Measurements from ENCODE around the gene KLB.
"Not testable (repeated sequence)": the region's sequence is repeated elsewhere in the genome, so short reads cannot be mapped to it uniquely, and the experiment has no call there.

The KLB gene

GRCh38 chr4:39425297-39425696 is 18.6 kb downstream of the KLB start:
- in situ Hi-C loops (cut with MboI; ENCODE audit: low sequenced_read_pairs), result not testable (repeated sequence)

DNA sequence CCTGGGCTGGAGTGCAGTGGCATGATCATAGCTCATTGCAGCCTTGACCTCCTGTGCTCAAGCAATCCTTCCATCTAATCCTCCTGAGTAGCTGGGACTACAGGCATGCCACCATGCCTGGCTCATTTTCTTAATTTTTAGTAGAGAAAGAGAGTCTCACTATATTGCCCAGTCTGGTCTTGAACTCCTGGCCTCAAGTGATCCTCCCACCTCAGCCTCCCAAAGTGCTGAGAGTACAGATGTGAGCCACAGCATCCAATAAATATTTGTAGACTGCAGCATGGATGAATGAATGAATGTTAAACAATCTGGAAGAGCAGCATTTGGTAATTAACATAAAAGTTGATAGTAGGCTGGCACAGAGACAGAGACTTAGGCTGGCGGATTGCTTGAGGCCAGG is 20.0 kb downstream of the KLB start:
- in situ Hi-C loops (cut with MboI; ENCODE audit: low sequenced_read_pairs), result no loop called here

- in situ Hi-C loops (cut with MboI; ENCODE audit: low sequenced_read_pairs), result no loop called here
Observed at GRCh38 chr4:39427520-39428114, 20.9 kb downstream of the KLB start.

DNA sequence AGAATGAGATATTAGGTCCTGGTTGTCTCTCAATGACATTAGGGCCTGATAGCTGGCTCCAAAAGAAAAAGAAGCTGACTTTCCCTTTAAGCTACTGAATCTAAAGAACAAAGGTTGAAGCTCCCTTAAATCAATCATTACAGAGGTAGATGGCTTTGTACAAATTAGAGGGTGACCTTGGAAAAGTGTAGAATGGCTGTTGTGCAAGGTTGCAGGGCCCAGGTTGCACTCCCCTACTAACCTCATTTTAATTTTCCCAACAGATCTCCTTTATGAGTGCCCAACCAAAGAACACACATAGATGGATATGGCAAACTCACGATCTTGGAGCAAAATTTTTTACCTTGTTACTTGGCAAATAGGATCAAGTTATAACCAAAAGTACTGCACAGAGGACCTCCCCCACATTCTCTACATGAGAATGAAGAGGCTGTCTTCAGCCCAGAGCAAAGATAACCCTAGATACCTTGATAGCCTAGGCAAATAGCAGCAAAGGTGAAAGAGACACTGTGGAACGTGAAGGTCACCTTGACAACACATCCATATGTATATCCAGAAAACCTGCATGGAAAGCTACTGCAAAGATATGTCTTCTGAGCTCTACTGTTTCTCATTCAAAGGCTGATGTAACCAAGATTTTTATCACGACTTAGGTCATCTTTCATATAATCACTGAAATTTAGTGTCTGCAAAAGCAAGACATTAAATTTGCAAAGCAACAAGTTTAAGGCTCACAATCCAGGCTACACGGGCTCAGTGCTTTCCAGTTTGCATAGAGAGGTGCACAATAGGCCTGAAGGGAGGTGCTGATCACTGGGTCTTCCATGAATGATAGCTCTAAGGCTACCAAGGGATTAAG is 23.0 kb downstream of the KLB start:
- in situ Hi-C loops (cut with MboI; ENCODE audit: low sequenced_read_pairs), result no loop called here

GRCh38 chr4:39433878-39434492 is 27.3 kb downstream of the KLB start:
- in situ Hi-C loops (cut with MboI; ENCODE audit: low sequenced_read_pairs), result no loop called here

- in situ Hi-C loops (cut with MboI; ENCODE audit: low sequenced_read_pairs), result no loop called here
Observed at GRCh38 chr4:39435659-39436563, 29.2 kb downstream of the KLB start.

DNA sequence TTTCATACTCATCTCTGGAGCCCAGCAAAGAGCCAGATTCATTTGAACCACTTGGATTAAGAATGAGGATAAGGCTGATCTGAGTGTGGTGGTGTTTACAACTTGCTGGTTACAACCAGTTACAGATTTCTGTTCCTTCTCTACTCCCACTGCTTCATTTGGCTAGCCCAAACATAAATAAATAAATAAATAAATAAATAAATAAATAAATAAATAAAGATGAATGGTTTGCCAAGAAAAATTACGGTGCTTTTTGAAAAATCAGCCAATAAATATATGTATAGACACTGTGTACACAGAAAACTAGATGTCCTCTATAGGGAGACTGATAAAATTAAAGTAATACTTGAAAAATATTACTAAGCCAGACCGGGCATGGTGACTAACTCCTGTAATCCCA is 34.9 kb downstream of the KLB start:
- in situ Hi-C loops (cut with MboI; ENCODE audit: low sequenced_read_pairs), result no loop called here

GRCh38 chr4:39442998-39443397 is 36.3 kb downstream of the KLB start:
- in situ Hi-C loops (cut with MboI; ENCODE audit: low sequenced_read_pairs), result no loop called here

DNA sequence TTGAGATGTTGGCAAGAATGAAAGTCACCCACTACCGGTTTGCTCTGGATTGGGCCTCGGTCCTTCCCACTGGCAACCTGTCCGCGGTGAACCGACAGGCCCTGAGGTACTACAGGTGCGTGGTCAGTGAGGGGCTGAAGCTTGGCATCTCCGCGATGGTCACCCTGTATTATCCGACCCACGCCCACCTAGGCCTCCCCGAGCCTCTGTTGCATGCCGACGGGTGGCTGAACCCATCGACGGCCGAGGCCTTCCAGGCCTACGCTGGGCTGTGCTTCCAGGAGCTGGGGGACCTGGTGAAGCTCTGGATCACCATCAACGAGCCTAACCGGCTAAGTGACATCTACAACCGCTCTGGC is 39.7 kb downstream of the KLB start:
- in situ Hi-C loops (cut with MboI; ENCODE audit: low sequenced_read_pairs), result no loop called here

- in situ Hi-C loops (cut with MboI; ENCODE audit: low sequenced_read_pairs), result no loop called here
Observed at GRCh38 chr4:39446842-39447573, 40.3 kb downstream of the KLB start.

DNA sequence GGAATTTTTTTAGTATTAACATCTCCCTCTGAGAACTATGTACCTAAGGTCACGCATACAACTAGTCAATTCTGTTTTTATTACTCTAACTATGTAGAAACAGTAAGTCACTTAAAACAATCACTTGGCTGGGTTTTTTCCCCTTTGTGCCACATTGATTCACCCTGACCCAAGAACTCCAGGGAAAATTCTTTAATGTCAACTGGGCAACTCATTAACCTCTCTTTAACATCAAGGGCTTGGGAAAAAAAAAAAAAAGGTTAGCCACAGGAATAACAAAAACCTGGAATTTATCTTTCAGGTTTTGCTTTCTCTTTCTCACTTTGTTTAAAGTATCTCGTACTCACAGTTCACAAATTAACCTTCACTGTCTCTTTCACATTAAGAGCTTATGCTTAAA is 43.9 kb downstream of the KLB start:
- in situ Hi-C loops (cut with MboI; ENCODE audit: low sequenced_read_pairs), result no loop called here

DNA sequence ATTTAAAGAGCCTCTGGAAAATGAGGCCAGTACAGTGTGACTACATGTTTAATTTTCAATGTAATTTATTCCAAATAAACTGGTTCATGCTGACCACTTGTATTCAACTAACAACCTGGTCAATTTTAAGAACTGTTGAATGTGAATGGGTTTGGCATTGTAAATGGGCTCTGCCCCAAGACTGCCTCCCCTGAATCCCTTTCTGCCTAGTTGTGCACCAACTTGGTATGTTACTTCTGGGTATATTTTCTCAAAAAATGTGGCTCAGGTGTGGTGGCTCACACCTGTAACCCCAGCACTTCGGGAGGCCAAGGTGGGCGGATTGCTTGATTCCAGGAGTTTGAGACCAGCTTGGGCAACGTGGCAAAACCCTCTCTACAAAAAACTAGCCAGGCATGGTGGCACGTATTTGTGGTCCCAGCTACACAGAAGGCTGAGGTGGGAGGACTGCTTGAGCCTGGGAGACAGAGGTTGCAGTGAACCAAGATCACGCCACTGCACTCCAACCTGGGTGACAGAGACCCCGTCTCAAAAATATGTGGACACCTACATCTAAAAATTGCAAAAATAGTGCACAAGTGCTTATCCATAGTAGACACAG is 44.8 kb downstream of the KLB start:
- in situ Hi-C loops (cut with MboI; ENCODE audit: low sequenced_read_pairs), result no loop called here

GRCh38 chr4:39452153-39452859 is 45.6 kb downstream of the KLB start:
- in situ Hi-C loops (cut with MboI; ENCODE audit: low sequenced_read_pairs), result no loop called here

- in situ Hi-C loops (cut with MboI; ENCODE audit: low sequenced_read_pairs), result no loop called here
Observed at GRCh38 chr4:39452860-39453587, 46.3 kb downstream of the KLB start.

GRCh38 chr4:39453738-39454137 is 47.0 kb downstream of the KLB start:
- in situ Hi-C loops (cut with MboI; ENCODE audit: low sequenced_read_pairs), result no loop called here

DNA sequence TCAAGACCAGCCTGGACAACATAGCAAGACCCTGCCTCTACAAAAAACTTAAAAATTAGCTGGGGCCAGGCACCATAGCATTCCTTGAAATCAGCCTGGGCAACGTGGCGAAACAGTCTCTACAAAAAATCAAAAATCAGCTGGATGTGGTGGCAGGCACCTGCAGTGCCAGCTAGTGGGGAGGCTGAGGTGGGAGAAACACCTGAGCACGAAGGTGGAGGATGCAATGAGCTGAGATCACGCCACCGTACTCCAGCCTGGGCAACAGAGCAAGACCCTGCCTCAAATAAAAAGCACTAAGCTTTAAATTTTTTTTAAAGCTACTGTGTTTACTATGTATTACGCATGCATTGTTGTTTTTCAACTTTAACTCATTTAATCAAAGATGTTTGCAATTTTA is 48.8 kb downstream of the KLB start:
- in situ Hi-C loops (cut with MboI; ENCODE audit: low sequenced_read_pairs), result no loop called here

- in situ Hi-C loops (cut with MboI; ENCODE audit: low sequenced_read_pairs), result no loop called here
Observed at GRCh38 chr4:39456946-39457763, 50.4 kb downstream of the KLB start.

- in situ Hi-C loops (cut with MboI; ENCODE audit: low sequenced_read_pairs), result not testable (repeated sequence)
Observed at GRCh38 chr4:39458161-39458504, 51.4 kb downstream of the KLB start.
